ENCODE results near the gene GCN1.
"Not testable (repeated sequence)": the region's sequence is repeated elsewhere in the genome, so short reads cannot be mapped to it uniquely, and the experiment has no call there.

Gene GCN1

DNA sequence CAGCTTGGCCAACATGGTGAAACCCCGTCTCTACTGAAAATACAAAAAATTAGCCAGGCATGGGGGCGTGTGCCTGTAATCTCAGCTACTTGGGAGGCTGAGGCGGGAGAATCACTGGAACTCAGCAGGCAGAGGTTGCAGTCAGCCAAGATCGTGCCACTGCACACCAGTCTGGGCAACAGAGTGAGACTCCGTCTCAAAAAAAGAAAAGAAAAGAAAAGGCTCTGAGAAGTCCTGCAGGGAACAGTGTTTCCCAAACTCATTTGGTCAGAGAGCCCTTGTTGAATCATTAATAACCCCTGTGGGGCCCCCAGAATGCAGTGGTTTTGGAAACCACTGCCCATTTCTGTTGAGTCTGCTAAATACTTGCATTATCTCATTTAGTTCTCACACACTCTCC is 18.7 kb upstream of the GCN1 start:
- DNase-seq (ENCODE audit: low read depth) = not testable (repeated sequence)

GRCh38 chr12:120212301-120212700 is 17.8 kb upstream of the GCN1 start:
- DNase-seq (ENCODE audit: low read depth) = no peak

DNA sequence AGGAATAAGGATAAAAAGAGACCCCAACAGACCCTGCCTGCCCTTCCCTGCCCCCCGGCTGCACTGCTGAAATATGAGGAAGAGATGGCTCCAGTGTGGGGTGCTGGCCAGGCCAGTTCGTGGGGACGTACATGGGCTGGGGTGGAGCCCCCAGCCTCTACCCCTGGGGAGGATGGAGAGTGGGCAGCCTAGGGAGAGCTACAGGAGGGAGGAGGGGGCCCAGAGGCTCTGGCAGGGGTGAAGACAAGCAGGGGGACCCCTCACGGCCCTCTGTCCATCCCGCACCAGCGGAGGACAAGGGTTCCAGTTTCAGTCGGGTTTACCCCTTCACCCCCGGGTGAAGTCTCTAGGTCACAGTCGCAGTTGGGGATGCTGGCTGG is 17.4 kb upstream of the GCN1 start:
- no peak for DNase-seq (ENCODE audit: low read depth)

DNA sequence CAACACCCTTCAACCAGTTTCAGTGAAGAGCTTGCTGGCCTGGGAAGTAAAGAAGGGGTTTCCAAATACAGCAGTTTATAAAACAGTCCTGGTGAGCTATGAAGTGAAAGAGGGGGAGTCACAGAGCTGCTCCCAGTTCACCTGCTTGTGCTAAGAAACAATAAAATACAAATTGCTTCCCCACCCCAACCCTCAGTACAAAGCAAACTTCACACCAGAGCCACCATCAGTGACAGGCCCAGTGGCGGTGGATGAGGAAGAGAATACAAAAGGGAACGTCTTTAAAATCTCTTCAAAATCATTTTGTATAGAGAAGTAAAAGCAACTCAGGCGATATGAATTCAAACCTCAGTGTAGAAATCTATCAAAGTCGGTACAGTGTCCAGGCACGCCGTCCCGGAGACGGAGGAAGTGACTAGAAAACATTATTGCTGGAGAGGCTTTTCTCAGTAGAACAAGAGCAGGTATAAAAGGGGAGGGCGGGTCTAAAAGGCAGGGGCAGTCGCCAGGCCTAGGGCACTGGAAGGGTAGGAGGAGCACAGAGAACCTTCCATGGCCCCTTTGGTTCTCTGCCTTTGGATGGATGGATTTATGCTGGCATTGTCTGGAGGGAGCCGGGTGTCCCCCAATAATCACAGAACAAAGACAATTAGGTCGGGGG is 16.9 kb upstream of the GCN1 start:
- no peak for DNase-seq (ENCODE audit: low read depth)

- DNase-seq (ENCODE audit: low read depth) = no peak
Measured at GRCh38 chr12:120209851-120210250, 15.3 kb upstream of the GCN1 start.

GRCh38 chr12:120207227-120207626 is 12.7 kb upstream of the GCN1 start:
- DNase-seq (ENCODE audit: low read depth) = no peak

DNA sequence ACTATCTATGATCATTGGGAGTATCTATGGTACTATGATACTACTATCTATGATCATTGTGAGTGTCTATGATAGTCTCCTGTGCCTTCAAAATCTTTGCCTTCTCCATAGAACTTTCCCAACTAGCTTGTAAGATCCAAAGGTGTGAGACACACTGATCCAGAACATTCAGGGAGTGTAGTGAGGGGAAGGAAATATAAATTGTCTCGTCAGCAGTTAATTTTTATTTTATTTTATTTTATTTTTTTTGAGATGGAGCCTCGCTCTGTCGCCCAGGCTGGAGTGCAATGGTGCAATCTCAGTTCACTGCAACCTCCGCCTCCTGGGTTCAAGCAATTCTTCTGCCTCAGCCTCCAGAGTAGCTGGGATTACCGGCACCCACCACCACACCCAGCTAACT is 12.3 kb upstream of the GCN1 start:
- DNase-seq (ENCODE audit: low read depth) = not testable (repeated sequence)

GRCh38 chr12:120206228-120206627 is 11.7 kb upstream of the GCN1 start:
- DNase-seq (ENCODE audit: low read depth) = no peak

DNA sequence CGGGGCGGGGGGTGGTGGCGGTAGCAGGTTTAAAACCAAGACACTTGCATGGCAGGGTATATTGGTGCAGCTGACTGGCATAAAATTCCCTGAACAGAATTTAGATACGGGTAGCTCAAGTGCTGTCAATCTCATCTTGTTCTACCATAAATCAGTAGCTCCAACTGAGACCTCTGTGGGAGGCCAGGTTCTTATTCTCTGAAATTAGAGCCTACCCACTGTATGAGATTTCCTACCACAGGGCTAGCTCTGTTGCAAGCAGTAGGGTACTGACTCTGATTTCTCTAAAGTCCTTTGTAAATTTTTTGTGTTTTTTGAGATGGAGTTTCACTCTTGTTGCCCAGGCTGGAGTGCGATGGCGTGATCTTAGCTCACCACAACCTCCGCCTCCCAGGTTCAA is 9.7 kb upstream of the GCN1 start:
- DNase-seq (ENCODE audit: low read depth) = no peak

- DNase-seq (ENCODE audit: low read depth) = no peak
Measured at GRCh38 chr12:120200364-120200800, 5.9 kb upstream of the GCN1 start.

DNA sequence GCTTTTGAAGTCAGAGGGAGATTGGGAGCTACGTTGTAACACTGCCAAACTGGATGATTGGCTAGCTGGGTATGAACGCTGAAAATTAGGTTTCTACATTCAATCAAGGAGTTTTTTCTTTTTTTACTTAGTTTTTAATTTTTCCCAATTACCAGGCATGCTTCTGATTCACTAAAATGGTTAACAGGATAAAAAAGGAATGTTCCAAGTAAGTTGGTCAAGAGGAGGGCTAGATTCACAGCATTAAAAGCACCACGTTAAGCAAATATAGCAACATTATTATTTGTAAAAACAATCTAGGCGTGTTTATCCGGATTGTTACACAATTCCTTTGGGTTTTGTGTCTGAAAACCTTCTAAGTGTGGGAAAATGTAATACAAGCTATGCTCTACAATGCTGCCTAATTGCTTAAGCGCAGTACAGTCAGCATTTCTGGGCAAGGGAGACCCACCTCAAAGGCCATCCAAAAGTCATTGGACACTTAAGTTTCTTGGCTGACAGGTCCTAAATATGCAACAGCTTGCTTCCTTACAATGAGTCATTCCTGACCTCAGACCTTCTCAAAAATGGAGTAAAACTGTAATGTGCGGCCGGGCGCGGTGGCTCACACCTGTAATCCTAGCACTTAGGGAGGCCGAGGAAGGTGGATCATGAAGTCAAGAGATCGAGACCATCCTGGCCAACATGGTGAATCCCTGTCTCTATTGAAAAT is 5.2 kb upstream of the GCN1 start:
- DNase-seq (ENCODE audit: low read depth) = peak; percentile 93

- no peak for DNase-seq (ENCODE audit: low read depth)
Measured at GRCh38 chr12:120199025-120199424, 4.5 kb upstream of the GCN1 start.

DNA sequence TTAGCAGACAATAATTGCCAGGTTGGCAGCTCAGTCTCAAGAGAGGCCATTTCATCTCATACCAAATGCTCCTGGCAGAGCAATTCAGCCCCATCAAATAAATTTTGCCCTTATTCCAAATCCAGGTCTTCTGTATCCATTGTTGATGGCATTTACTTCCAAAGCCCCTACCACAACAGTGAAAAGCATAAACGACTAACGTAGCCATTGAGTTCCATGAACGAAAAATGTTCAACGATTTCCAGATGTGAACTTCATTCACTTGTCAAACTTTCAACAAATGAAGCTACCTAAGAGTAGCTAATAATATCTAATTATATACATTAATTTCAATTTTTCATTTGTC is 3.0 kb upstream of the GCN1 start:
- DNase-seq (ENCODE audit: low read depth) = no peak

- not testable (repeated sequence) for DNase-seq (ENCODE audit: low read depth)
Measured at GRCh38 chr12:120196817-120197541, 2.5 kb upstream of the GCN1 start.

- no peak for DNase-seq (ENCODE audit: low read depth)
Measured at GRCh38 chr12:120196363-120196762, 1.8 kb upstream of the GCN1 start.

GRCh38 chr12:120194226-120194533 is 335 bp downstream of the GCN1 start:
- no peak for DNase-seq (ENCODE audit: low read depth)

- DNase-seq (ENCODE audit: low read depth) = not testable (repeated sequence)
Measured at GRCh38 chr12:120193286-120193685, 1.2 kb downstream of the GCN1 start.

DNA sequence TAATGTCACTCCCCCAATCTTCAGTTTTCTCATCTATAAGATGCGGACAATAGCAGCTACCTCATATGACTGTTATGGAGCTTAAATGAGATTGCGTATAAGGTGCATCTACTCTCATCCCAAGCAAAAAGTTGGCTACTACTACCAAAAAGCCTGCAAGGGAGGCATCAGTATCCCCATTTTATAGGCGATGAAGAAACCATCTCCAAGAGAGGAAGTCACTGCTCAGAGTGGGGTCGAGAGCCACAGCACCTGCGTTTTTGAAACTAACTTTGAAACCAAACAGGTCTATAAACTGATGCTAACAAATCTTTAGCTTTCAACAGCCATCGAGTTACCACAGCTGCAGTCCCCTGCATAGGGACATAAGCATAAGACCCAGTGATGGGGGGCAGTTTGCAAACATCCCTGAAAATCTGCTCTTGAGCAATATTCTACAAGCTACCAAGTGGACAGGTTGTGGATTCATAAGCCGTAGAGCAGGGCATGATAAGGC is 3.5 kb downstream of the GCN1 start:
- DNase-seq (ENCODE audit: low read depth) = no peak

DNA sequence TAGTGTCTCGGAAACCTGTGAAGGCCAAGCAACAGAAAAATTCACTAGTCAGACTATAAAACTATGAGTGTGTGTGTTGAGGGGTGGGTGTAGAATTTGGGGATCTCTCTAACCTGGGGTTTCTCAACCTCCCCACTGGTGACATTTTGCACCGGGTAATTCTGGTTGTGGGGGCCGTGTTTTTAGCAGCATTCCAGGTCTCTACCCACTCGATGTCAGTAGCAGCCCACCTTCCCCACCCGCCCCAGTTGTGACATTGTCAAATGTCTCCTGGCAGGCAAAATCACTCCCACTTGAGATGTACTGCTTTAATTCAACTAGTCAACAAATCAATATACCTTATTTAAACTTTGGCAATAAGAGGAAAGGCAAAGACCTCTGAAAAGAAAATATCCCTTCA is 4.1 kb downstream of the GCN1 start:
- DNase-seq (ENCODE audit: low read depth) = no peak

- DNase-seq (ENCODE audit: low read depth) = no peak
Measured at GRCh38 chr12:120186654-120187053, 7.9 kb downstream of the GCN1 start.

DNA sequence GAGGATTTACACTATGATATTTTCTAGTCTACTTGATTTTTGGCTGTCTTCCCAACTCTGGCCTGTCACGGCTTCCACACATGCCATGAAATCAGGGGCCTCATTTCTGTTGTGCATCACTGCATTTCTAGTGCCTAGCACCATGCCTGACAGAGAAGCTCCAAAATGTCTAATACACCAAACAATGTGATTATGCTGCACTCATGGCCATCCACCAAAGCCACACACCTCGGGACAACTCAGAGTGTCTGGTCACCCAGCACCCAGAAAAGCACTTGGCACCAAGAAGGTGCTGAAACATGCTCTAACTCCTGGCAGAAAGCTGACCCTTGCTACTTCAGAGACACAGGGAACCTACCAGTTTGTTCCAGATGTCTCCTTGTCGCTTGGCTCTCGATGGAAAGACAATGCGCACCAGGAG is 11.3 kb downstream of the GCN1 start:
- no peak for DNase-seq (ENCODE audit: low read depth)

GRCh38 chr12:120181991-120182631 is 12.4 kb downstream of the GCN1 start:
- no peak for DNase-seq (ENCODE audit: low read depth)

DNA sequence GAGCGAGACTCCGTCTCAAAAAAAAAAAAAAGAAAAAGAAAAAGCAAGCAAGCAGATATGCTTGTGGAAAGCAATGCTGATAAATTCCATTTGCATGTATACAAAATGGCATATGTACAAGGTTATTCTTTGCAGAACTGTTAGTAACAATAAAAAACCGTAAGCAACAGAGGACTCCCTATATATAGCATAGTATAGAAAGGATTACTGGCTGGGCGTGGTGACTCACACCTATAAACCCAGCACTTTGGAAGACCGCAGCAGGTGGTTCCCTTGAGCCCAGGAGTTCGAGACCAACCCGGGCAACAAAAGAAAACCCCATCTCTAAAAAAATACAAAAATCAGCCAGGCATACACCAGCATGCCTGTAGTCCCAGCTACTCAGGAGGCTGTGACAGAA is 13.5 kb downstream of the GCN1 start:
- DNase-seq (ENCODE audit: low read depth) = no peak

Measured in GM04503 (cell line).